Measurements from ENCODE around the gene NRBF2.

Gene NRBF2

DNA sequence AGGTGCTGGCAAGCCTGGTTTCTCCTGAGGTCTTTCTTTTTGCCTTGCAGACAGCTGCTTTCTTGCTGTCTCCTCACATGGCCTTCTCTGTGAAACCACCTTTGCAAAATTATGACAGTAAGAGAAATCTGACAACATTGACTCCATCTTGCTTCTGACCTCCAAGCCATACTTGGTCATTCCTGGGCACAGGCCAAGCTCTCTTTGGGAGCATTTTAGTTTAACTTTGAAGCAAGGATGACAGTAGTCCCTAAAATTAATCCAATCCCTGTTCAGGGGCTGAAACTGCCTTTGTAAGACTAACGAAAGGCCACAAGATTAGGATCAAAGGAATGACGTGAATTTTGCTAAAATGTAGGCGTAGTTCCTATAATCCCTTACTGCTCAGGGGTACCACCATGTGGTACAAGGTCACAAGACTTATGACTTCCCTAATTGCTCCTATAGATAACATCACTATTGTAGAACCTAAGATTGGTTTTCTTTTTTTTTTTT is 25.1 kb upstream of the NRBF2 start:
- H3K36me3 ChIP-seq (replicated peaks; ENCODE audit: insufficient read depth, low read length) = no peaks in the 10 kb centered on the region
- H3K4me3 ChIP-seq (ENCODE audit: low read length) = no peak overlapping the region
- H3K9me3 ChIP-seq (replicated peaks; ENCODE audit: insufficient read depth, low read length) = no peaks in the 10 kb centered on the region
- no peak overlapping the region for H3K9ac ChIP-seq (ENCODE audit: low read length)
- H3K4me1 ChIP-seq (ENCODE audit: low read length) = no peaks in the 10 kb centered on the region
- H3K27me3 ChIP-seq (replicated peaks; ENCODE audit: insufficient read depth, low read length) = no peaks in the 10 kb centered on the region
- DNase-seq = no peak
- TF ChIP-seq EZH2phosphoT487 (IDR thresholded peaks at IDR 0.05; ENCODE audit: low read length) (no peak), EZH2 (optimal IDR thresholded peaks at IDR 0.05; ENCODE audit: low read depth, low read length) (no peak)
- TF ChIP-seq, protein P1, sequence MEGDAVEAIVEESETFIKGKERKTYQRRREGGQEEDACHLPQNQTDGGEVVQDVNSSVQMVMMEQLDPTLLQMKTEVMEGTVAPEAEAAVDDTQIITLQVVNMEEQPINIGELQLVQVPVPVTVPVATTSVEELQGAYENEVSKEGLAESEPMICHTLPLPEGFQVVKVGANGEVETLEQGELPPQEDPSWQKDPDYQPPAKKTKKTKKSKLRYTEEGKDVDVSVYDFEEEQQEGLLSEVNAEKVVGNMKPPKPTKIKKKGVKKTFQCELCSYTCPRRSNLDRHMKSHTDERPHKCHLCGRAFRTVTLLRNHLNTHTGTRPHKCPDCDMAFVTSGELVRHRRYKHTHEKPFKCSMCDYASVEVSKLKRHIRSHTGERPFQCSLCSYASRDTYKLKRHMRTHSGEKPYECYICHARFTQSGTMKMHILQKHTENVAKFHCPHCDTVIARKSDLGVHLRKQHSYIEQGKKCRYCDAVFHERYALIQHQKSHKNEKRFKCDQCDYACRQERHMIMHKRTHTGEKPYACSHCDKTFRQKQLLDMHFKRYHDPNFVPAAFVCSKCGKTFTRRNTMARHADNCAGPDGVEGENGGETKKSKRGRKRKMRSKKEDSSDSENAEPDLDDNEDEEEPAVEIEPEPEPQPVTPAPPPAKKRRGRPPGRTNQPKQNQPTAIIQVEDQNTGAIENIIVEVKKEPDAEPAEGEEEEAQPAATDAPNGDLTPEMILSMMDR (IDR thresholded peaks at IDR 0.05; ENCODE audit: low read length) = no peak
- no peak overlapping the region for H2AFZ ChIP-seq (ENCODE audit: low read length)
- no peak overlapping the region for H3K4me2 ChIP-seq (ENCODE audit: low read depth, low read length)
- H3K79me2 ChIP-seq (ENCODE audit: low read length) = no peaks in the 10 kb centered on the region
- no peaks in the 10 kb centered on the region for H3K9me2 ChIP-seq (replicated peaks; ENCODE audit: insufficient read depth, low read length)
- no peaks in the 10 kb centered on the region for H4K20me1 ChIP-seq (ENCODE audit: insufficient read depth, low read length)
- H3K27ac ChIP-seq (ENCODE audit: low read length) = no peak overlapping the region
- no peaks in the 10 kb centered on the region for H3F3A ChIP-seq (ENCODE audit: insufficient read depth, low read length)

DNA sequence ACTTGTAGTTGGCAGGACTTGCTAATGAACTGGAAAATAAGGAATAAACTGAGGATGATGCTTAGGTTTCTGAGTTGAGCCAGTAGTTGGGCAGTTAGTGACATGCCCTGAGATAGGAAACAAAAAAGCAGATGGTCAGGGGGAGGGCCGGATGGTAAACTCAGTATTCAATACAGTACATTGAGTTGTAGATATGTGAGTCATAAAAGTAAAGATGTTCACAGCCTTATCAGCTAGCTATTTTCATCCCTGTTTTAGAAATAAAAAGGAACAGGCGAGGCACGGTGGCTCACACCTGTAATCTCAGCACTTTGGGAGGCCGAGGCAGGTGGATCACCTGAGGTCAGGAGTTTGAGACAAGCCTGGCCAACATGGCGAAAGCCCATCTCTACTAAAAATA is 22.2 kb upstream of the NRBF2 start:
- Histone ChIP-seq H3K27me3 (replicated peaks; ENCODE audit: insufficient read depth, low read length) (no peaks in the 10 kb centered on the region), H3K79me2 (ENCODE audit: low read length) (no peaks in the 10 kb centered on the region), H2AFZ (ENCODE audit: low read length) (no peak overlapping the region), H3K9me2 (replicated peaks; ENCODE audit: insufficient read depth, low read length) (no peaks in the 10 kb centered on the region), H3K36me3 (replicated peaks; ENCODE audit: insufficient read depth, low read length) (no peaks in the 10 kb centered on the region), H3K4me2 (ENCODE audit: low read depth, low read length) (no peak overlapping the region), H3K9ac (ENCODE audit: low read length) (no peak overlapping the region), H3K4me3 (ENCODE audit: low read length) (no peak overlapping the region), H3F3A (ENCODE audit: insufficient read depth, low read length) (no peaks in the 10 kb centered on the region), H4K20me1 (ENCODE audit: insufficient read depth, low read length) (no peaks in the 10 kb centered on the region), H3K9me3 (replicated peaks; ENCODE audit: insufficient read depth, low read length) (no peaks in the 10 kb centered on the region), H3K27ac (ENCODE audit: low read length) (no peak overlapping the region), H3K4me1 (ENCODE audit: low read length) (no peaks in the 10 kb centered on the region)
- no peak for DNase-seq
- no peak for TF ChIP-seq EZH2phosphoT487 (IDR thresholded peaks at IDR 0.05; ENCODE audit: low read length)
- TF ChIP-seq, protein P1 (IDR thresholded peaks at IDR 0.05; ENCODE audit: low read length) = no peak
- TF ChIP-seq EZH2 (optimal IDR thresholded peaks at IDR 0.05; ENCODE audit: low read depth, low read length) = no peak

DNA sequence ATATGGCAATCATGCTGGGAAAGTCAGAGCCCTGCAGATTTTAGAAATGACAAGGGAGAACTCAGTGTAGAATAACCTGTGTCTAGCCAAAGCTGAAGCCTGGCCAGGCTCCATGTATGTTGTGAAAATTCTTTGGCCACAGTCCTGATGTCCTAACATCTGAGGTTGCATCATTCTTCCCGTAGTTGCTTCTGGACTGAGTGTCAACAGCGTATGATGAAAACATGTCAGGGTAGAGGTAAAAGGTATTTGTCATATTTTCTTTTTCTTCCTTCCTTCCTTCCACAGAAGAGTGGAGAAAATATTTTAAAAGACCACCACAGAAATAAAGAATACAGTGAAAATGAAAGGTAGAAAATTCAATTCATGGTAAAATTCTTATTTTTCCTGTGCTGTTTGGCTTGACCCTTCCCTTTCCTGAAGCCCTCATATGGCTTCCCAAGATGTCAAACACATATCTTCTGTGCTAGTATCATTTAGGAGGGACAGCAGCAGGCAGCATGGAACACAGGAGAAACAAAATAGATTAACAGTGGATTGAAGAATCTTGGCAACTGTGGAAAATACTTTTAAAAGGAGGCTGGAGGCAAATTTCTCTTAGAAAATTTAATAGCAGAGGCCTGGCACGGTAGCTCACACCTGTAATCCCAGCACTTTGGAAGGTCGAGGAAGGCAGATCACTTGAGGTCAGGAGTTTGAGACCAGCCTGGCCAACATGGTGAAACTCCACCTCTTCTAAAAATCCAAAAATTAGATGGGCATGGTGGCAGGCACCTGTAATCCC is 18.9 kb upstream of the NRBF2 start:
- Histone ChIP-seq H3K9me2 (replicated peaks; ENCODE audit: insufficient read depth, low read length) (no peaks in the 10 kb centered on the region), H4K20me1 (ENCODE audit: insufficient read depth, low read length) (no peaks in the 10 kb centered on the region), H3K4me3 (ENCODE audit: low read length) (no peak overlapping the region), H3K9ac (ENCODE audit: low read length) (no peak overlapping the region), H3K36me3 (replicated peaks; ENCODE audit: insufficient read depth, low read length) (no peaks in the 10 kb centered on the region), H2AFZ (ENCODE audit: low read length) (no peak overlapping the region), H3K4me2 (ENCODE audit: low read depth, low read length) (no peak overlapping the region), H3K27me3 (replicated peaks; ENCODE audit: insufficient read depth, low read length) (no peaks in the 10 kb centered on the region), H3F3A (ENCODE audit: insufficient read depth, low read length) (no peaks in the 10 kb centered on the region), H3K9me3 (replicated peaks; ENCODE audit: insufficient read depth, low read length) (no peaks in the 10 kb centered on the region), H3K27ac (ENCODE audit: low read length) (no peak overlapping the region), H3K4me1 (ENCODE audit: low read length) (no peaks in the 10 kb centered on the region), H3K79me2 (ENCODE audit: low read length) (no peaks in the 10 kb centered on the region)
- no peak for DNase-seq
- TF ChIP-seq EZH2phosphoT487 (IDR thresholded peaks at IDR 0.05; ENCODE audit: low read length) = no peak
- TF ChIP-seq EZH2 (optimal IDR thresholded peaks at IDR 0.05; ENCODE audit: low read depth, low read length) = no peak
- TF ChIP-seq, protein P1 (IDR thresholded peaks at IDR 0.05; ENCODE audit: low read length) = no peak

Data from MM.1S (cell line).